ENCODE data around the gene KCNQ5.

Gene KCNQ5

DNA sequence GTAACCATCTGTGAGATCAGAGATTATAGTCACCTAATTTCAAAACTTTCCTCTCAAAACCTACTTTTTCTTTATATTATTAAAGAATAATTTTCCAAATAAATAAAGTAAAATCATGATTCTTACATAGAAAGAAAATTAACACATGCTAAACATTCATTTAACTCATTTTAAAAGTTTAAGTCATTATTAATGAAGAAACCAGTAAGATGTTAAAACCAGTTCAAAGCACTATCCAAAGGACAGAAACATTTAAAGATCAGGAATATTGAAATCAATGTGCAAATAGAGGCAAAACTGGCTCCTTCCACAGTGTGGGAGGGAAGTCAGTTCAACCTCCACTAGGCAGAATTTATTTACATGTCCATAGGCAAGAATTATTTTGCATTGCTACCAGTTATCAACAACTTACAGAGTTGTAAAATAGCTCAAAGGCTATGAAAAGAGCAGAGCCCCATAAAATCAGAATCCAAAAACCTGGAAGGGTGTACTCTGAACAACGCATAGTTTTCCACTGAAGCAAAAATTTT, 456.5 kb downstream of the KCNQ5 start:
- FAIRE-seq, result no peak

DNA sequence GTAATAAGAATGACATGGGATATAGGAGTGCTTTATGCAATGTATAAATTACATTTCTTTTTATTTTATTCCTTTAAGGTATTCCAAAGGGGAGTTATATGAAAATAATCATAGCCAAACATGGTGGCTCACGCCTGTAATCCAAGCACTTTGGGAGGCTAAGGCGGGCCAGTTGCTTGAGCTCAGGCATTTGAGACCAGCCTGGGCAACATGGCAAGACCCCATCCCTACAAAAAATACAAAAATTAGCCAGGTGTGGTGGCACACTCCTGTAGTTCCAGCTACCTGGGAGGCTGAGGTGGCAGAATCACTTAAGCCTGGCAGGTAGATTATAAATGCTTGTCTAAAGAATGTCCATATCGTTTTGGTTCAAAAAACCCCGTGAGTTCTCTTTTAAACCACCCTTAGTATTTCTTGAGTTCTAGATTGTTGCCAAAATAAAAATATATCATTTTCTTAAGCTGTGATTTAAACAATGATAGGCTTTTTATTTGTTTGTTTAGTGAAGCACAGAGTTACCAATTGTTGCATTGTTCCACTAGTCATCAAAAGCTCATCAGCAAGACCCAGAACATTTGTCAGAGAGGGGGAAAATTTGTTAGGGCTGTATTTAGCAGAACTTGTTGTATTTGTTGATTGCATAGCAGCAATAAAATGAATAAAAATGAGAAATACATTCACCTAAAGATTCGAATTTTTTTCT, 457.2 kb downstream of the KCNQ5 start:
- FAIRE-seq, result no peak

DNA sequence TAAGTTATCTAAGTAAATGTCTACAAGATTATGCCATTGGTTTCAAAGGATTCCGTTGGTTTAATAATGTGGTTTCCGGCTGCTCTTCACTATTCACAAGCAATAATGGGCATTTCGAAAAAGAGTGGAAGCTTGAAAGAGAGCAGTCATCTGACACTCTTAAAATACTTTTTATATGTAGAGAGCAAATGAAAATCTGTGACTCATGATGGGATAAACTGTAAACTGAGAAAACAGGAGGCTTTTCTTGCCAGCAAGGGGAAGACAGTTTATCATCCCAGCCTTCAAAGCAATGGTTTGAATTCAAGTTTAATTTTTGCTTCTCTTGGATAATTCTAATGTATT, 457.7 kb downstream of the KCNQ5 start:
- FAIRE-seq, result no peak

DNA sequence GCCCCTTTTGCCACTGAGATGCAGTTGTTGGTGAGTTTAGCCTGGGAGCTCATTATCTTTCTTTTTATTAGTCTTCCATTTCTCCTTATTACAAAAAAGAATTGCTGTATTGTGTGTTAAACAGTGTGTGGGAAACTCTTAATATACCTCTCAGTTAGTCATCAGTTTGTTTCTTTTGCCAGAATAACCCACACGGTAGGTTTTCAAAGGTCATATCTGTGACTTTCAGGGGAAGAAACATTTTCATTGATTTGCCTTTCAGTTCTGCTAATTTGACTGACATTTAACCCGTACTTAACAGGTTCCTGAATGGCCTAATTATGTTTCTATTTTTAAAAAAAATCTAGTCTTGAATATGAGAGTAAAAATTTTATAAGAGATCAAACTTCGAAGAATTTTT, 458.1 kb downstream of the KCNQ5 start:
- no peak for FAIRE-seq

DNA sequence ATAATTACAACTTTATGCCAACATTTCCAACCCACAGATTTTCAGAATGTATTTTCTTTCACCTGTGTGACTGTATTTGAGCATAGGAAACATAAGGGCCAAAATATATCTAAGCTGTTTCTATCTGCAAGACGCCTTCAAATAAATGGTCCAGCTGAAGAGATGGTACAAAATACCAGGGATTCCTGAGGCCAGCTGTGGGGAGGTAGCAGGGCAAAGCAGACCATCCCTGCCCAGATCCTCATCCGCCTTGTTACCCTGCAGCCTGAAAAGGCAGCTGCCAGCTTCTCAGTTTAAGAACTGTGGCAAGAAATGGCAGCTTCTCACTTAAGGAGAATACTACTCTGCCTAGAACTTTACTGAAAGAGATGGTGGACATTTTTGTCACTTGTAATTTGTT, 460.1 kb downstream of the KCNQ5 start:
- no peak for FAIRE-seq

DNA sequence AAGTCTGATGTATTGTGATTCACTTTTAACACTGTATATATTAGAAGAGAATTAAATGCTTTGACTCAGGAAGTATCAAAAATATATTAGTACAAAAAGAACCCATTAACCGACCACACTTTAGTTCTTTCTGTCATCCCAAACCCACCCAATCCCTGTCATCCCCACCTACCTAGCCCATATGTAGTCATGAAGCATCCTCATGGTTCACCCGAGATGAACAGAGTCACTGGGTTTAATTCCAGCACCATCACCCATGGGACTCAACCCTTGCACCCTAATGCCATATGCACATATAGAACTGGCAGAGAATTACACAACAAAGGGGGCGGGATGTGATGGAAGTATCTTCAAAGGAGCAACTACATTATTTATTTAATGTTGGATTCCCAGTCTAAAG, 462.0 kb downstream of the KCNQ5 start:
- FAIRE-seq, result no peak

DNA sequence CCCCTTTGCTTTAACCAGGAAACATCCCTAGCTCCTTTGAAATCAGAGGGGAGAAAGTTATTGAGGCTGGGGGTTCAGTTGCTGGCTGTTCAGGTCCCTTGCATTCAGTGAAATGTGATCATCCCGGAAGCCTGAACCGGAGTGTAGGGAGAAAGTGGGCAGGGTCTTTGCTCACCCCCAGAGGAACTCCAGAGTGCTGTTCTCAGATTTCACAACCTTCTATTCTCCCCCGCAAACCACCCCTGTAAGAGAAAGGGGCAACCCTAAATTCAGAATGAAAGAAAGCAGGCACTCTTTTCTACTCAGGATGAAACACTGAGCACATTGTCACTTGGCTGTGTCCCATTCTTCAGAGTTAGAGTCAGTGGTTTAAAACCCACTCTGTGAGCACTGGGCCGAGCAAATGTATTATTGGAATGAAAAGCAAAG, 463.6 kb downstream of the KCNQ5 start:
- FAIRE-seq, result no peak

DNA sequence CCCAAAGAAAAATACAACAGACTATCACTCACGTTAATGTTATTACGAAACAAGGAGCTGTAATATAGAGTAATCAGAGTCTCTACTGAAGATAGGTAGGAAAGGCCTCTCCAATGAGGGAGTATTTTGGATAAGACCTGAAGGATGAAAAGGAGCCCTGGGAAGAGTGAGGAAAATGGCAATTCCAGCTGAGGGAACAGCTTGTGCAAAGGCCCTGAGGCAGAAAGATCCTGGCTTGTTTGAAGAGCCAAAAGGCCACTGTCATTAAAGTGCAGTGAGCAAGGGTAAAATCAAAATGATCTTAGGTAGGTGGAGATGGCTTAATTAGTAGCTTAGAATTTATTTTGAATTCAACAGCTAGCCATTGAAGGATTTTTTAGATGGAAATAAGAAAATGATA, 464.9 kb downstream of the KCNQ5 start:
- FAIRE-seq, result no peak

DNA sequence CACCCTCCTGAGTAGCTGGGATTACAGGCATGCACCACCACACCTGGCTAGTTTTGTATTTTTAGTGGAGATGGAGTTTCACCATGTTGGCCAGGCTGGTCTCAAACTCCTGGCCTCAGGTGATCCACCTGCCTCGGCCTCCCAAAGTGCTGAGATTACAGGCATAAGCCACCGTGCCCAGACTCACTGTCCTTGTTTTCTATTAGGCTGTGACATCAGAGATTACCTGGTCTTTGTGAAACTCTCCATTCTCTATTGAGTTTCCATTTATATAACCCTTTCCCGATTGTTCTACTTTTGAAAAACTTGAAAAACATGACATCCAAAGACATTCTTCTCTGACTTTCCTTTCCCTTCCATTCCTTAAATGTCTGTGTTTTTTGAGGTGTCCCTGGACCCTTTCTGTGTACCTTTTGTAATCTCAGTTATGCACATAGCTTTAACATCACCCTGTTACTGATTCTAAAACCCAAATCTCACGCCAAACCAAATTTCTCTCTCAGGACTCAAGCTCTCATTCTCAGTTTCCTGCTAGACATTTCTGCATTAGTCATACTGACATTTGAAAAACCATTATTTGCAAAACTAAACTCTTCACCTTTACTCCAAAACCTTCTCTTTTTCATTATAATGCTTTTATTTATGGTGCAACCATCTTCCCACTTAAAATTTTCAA, 466.4 kb downstream of the KCNQ5 start:
- no peak for FAIRE-seq

DNA sequence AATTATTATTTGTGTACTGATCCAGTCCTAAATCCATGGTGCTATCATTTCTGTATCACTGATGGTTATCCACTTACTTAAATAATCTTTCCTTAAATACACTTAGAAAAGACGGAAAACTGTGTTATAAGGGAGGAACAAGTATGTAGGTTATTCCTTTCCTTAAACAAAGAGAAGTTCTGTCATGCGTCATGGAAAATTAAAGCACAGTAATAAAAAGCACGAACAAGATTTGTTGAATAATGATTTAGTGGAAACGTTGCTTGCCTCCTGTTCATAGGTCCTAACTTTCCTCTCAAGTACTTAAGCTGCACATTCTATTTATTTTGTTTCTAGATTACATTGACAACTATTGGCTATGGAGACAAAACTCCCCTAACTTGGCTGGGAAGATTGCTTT, 483.1 kb downstream of the KCNQ5 start:
- no peak for FAIRE-seq

DNA sequence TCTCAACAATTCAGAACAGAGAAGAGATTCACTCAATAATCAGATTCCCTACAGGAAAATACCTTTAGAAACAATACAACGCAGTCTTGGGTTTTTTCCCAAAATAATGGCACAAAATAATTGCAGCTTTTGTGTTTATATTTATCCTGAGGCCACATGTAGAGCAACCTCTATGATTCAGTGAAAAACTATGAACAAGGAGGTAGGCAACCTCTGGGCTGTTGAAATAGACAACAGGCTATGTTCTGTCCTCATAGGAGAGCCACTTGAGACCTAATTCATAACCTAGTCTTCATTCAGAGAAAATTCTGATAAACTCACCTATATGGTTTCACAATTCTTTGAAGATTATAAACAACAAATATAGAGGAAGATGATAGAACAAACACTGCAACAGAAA, 485.2 kb downstream of the KCNQ5 start:
- no peak for FAIRE-seq

DNA sequence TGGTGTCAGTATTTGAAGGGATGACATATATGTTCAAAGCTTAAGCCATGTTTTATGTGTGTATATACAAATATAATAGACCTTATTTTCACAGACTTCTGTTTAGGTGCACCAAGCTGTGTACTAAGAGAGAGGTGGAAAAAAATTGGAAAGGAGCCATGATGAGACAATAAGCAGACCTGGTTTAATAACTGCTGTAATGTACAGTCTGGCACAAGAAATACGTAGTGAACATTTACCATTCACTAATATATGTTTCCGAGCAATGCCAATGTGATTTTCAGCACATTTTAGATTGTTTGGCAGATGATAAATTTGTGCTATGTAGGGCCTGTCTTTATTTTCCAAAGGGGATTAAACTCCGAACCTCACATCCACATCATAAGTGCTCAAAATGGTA, 487.1 kb downstream of the KCNQ5 start:
- FAIRE-seq, result no peak

DNA sequence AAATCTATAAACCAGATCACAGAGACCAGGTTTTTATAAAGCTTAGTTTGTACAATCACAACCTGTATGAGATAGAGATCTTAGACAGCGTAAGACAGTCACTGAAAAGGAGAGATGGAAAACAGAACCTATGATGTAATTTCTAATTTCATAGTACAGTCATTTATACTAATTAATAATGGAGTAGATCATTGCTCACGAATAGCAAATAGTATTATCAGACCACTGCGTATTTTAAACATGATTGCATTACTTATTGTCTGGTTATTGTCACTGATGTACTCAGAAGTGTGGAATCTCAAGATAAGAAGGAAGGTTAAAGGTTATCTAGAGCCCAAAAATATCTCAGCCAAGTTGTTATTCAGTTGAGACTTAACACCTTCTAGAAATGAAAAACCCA, 487.8 kb downstream of the KCNQ5 start:
- no peak for FAIRE-seq

DNA sequence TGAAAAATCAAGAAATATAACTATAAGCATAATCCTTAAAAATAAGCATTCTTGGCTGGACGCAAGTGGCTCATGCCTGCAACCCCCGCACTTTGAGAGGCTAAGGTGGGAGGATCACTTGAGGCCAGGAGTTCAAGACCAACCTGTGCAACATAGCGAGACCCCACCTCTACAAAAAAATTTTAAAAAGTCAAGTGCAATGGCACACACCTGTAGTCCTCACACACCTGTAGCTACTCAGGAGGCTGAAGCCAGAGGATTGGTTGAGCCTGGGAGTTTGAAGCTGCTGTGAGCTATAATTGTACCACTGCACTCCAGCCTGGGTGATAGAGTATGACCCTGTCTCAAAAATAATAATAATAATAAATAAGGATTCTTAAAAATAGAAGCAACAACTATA, 494.5 kb downstream of the KCNQ5 start:
- no peak for FAIRE-seq

DNA sequence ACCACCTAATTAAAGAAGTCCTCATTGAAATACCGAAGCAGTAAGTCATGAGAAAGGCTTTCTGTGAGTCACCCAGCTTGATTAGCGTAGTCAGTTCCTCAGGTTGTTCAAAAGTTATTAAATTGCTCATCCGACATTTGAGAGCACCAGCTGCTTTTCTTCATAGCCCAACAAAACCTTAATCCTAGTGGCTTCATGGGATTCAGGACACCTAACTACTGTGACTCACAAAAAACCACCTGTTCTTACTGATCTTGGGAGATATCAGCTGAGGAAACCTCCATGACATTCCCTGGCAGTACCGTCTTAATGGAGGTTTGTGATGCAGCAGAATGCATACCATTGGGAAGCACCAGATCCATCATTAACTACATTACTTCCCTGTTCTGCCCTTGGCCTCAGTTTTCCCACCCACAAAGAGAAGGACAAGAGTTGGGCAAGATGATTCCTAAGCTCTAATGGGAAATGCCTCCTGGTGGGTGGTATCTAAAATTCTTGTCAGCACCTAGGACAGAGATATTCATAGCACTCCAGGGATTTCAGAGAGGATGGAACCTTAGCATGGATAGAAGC, 499.6 kb downstream of the KCNQ5 start:
- FAIRE-seq, result no peak

DNA sequence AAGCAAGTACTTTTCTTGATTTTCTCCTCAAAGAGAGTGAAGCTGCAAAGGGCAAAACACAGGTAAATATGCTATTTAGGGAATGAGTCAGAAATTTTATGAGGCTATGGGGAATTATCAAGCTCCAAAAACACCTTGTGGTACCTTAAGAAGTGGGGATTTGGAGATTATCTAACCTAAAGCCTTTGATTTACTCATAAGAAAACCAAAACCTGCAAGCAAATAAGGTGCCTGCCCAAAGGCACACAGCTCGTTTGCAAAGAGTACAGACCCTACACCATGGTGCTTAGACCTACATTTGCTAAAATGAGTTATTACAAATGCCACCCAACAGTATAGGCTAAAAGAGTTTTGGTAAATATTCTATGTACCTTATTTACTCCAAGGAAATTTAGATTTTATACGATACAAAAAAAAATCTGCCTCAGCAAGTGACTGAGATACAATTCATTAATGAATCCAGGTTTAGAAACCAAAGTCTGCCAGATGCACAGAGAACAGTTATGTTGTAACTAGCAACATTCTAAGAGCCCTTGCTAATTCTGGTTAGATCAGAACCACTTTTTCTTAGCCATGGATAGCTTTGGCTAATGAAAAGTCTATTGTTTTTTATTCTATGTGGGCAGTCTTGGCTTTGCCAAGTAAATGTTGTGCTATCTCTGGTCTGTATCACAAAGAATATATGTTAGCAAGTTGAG, 501.9 kb downstream of the KCNQ5 start:
- no peak for FAIRE-seq

DNA sequence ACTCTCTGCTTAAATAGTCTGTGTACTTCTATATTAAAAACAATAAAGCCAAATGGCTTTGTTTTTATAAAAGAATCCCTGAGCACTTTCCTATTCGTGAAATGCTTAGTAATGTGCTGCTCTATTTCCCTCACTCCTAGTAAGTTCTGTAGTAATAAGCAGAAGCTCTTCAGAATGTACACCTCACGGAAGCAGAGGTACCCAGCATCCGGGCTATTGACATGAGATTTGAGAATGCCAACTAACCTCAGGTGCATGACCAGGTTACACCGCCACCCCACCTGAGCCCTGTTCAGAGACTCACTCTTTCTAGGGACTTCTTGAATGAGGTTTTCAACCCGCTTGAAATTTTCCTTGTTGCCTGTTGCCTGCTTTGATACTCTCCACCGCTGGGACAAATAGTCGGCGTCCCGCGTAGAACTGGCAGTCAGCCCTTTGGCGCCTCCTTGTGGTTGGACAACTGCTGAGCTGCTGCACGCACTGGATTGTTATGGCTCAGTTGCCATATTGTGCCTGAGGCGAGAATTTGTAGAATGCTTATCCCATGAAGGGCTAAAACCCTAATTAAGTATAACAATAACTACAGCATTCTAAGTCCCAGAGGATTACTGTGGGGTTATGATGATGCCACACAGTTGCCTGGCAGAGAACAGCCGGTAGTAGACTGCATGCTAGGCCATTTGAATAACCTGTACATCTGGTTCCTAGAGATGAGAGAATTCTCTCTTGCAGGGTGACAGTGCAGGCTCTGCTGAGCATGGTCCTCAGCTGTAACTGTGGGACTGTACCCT, 508.0 kb downstream of the KCNQ5 start:
- peak; percentile 45 for FAIRE-seq

DNA sequence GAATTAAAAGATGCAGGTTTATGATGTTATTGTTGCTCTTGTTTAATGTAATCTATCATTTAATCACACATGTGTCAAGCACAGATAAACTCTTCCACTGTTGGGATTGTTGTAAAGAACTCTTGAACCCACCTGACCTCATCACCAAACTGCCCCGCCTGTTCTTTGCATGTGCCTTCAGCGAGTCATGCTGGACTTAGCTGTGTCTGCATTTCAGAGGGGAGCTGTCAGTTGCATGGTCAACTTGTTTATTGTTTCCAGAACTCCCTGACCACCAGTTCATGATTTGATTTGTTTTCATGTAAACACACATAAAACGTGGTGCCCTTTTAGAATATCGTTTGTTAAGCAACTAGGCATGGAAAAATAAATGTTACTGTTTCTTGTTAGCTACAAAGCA, 509.8 kb downstream of the KCNQ5 start:
- no peak for FAIRE-seq

DNA sequence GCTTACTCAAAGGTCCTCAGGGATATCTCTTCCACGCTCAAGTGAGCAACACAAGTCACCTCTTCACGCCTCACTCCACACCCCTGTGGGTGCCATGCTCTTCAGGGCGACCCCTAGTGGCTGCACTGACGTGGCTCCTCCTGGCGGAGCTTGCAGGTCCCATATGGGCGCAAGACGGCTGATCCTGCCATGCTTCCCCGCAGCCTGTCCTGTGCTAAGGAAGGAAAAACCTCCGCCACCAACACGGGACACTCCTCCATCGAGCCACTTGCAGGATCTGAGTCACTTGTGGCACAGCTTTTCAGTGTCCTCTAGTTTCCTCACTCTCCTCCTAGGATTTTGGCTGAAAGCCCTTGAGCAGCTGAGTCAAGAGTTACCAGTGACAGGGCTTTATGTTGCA, 512.7 kb downstream of the KCNQ5 start:
- FAIRE-seq, result no peak

DNA sequence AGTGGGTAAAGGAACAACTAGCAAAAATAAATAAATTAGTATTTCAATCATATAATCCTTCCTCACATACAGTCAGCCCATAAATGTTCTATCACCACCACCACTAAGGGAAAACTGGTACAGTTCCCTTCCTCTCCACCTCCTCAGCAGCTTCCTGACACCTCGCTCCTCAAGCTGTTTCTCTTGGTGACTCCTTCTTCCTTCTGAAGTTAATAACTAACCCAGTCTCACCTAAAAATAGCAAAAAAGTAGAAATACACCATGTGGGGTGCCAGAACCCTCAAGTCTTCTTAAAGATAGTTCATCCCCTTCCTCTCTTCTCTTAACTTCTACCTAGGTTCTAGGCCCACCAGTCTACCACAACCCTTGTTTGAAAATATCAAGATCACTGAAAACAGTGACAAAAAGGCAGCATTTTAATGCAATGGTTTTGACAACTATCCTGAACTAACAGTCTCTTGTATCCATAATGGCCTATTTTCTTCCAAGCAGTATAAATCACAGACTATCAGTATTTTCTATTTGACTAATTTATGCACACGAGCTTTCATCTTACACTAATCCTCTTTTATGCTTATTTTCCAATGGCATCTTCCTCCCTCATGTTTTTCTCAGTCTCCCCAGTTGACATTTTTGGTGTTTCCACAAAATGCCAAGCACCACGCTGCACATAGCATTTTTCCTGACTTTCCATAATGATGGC, 518.0 kb downstream of the KCNQ5 start:
- no peak for FAIRE-seq

DNA sequence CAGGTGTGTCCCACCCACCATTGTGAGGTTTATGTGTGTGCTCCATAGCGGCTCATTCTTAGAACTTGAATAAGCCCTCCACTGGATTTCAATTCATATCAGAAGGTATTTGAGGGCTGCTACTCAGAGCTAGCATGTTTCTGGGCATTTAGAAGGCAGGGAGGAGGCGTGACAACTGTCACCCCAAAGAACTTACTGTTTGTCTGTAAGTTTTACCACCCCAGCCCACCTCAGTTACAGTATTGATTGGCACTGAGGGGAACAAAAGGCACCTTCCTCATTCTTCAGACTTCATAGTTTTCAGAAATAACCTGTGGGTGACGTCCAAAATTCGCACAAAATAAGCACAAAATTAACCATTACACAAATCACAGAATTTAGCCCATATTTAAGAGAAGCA, 521.7 kb downstream of the KCNQ5 start:
- FAIRE-seq, result no peak

DNA sequence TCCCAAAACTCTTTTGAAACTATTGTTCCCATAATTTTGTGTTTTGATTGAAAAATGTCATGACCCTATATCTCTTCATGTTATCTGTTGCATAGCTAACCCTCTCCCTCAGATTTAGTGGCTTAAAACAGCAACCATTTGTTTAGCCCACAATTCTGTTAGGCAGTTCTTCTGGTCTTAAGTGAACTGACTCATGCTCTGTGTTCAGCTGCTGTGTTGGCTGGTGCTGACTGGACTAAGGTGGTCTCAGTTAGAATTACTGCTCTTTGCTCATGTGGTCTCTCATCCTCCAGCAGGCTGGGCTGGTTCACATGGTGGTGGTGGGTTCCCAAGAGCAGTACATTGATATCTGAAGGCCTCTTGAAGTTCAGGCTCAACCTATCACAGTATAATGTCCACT, 522.7 kb downstream of the KCNQ5 start:
- FAIRE-seq, result no peak
